Karpas-422 (cell line): Measurements from ENCODE around the gene STK38L. TPM values are rescaled to one million over a fixed set of nuclear protein-coding genes. Genes with fewer than 3 reads are reported as not detected.

Experiments used
- DNase-seq: peaks from one replicate; pipeline ENCODE4 v3.0.0-alpha.2; 2015
- H2AFZ ChIP-seq: fragments of 200-600 bp; sonication (generic); 2 replicates; pipeline ENCODE4 v1.6.1; 2014; ENCODE audit warnings: antibody characterized with exemption, low read length, mixed read lengths
- H3K27ac ChIP-seq: fragments of 200-600 bp; sonication (generic); 2 replicates; pipeline ENCODE4 v1.5.1; 2014; ENCODE audit warnings: mild to moderate bottlenecking, low read length, moderate library complexity
- H3K27me3 ChIP-seq: fragments of 200-600 bp; sonication (generic); 2 replicates; pipeline ENCODE4 v1.6.1; 2014; ENCODE audit warnings: low read length, mixed read lengths
- H3K36me3 ChIP-seq: fragments of 200-600 bp; sonication (generic); 2 replicates; pipeline ENCODE4 v1.6.1; 2014; ENCODE audit warnings: low read length, mixed read lengths; ENCODE audit not compliant: insufficient read depth
- H3K4me1 ChIP-seq: fragments of 200-600 bp; sonication (generic); 2 replicates; pipeline ENCODE4 v1.6.1; 2014; ENCODE audit warnings: mild to moderate bottlenecking, low read length, mixed read lengths
- H3K4me2 ChIP-seq: fragments of 200-600 bp; sonication (generic); 2 replicates; pipeline ENCODE4 v1.6.1; 2014; ENCODE audit warnings: low read length, low read depth, mild to moderate bottlenecking; ENCODE audit not compliant: poor library complexity, severe bottlenecking
- H3K4me3 ChIP-seq: fragments of 200-600 bp; sonication (generic); 2 replicates; pipeline ENCODE4 v1.5.1; 2014; ENCODE audit warnings: mild to moderate bottlenecking, antibody characterized with exemption, low read length, mixed read lengths
- H3K79me2 ChIP-seq: fragments of 200-600 bp; sonication (generic); 2 replicates; pipeline ENCODE4 v1.6.1; 2014; ENCODE audit warnings: mild to moderate bottlenecking, low read length, mixed read lengths
- H3K9ac ChIP-seq: fragments of 200-600 bp; sonication (generic); 2 replicates; pipeline ENCODE4 v1.6.0; 2014; ENCODE audit warnings: low read length
- H3K9me2 ChIP-seq: fragments of 200-600 bp; sonication (generic), shearing (Covaris generic); replicated peaks from 2 replicates; pipeline ENCODE4 v1.6.0; 2014; ENCODE audit warnings: mild to moderate bottlenecking, low read length, moderate library complexity; ENCODE audit not compliant: insufficient read depth
- H3K9me3 ChIP-seq: fragments of 300-700, 200-600 bp; sonication (generic); 2 replicates; pipeline ENCODE4 v1.6.1; 2014; ENCODE audit warnings: low read length, mixed read lengths
- H4K20me1 ChIP-seq: fragments of 200-600 bp; sonication (generic); 2 replicates; pipeline ENCODE4 v1.6.1; 2014; ENCODE audit warnings: mild to moderate bottlenecking, antibody characterized with exemption, low read length, low read depth; ENCODE audit not compliant: insufficient read depth
- total RNA-seq: library from RNA; depleted of rRNA; stranded (reverse); fragments of >200 nt; shearing (Covaris generic); gene quantifications from 2 replicates; pipeline ENCODE4 v1.2.3, GENCODE V29; 2014; ENCODE audit warnings: low replicate concordance; rRNA removed

STK38L gene
- total RNA-seq, 1 experiment from 2014 or later: 5.1 TPM

DNA sequence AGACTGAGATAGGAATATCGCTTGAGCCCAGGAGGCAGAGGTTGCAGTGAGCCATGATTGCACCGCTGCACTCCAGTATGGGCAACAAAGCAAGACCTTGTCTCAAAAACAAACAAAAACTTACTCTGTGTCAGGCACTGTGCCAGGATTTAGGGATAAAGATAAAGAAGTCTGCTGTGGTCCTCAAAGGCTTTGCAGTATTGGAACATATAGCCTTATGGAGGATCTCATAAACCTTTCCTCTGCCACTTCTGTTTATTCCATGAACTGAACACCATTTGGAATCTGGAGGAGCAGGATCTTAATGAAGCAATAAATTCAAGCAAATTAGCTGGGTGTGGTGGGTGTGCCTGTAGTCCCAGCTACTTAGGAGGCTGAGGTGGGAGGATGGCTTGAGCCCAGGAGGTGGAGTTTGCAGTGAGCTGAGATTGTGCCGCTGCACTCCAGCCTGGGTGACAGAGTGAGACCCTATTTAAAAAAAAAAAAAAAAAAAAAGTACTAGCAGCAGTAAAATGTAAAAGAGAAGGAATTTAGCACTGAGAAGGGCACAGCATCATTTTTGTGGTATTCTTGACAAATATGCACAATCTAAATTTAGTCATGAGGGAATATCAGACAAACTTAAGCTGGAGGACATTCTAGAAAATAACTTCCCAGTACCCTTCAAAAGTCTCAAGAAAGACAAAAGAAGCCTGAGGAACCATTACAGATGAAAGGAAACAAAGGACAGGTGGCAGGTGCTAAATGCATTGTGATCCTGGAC, 115.7 kb downstream of the STK38L start:
- Histone ChIP-seq H3K4me3 (no peak overlapping the region), H3K27ac (no peak overlapping the region), H3K4me1 (no peaks in the 10 kb centered on the region), H3K27me3 (no peaks in the 10 kb centered on the region), H3K4me2 (no peak overlapping the region), H3K9me3 (no peaks in the 10 kb centered on the region), H3K9ac (no peak overlapping the region), H4K20me1 (no peaks in the 10 kb centered on the region), H3K36me3 (no peaks in the 10 kb centered on the region), H3K79me2 (no peaks in the 10 kb centered on the region), H2AFZ (no peak overlapping the region), H3K9me2 (no peaks in the 10 kb centered on the region)
- no peak for DNase-seq

DNA sequence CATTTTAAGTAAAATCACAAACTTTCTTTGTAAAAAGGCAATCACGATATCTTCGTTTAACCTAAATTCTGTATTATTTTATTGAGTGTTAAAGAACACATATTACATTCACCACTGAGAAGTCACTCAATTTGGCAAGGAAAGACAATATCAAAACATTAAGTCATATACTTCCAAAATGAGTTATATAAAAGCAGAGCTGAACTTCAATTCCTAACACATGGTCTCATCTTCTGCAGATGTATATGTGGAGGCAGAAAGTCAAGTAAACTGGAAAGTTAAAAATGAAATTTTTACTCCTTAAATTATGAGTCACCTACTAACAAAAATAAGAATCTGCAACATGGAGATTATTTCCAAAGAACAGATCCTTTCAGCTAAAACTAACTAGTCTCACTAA, 117.3 kb downstream of the STK38L start:
- no peak overlapping the region for H3K4me2 ChIP-seq
- H3K9me3 ChIP-seq: no peaks in the 10 kb centered on the region
- no peak overlapping the region for H2AFZ ChIP-seq
- H3K36me3 ChIP-seq: no peaks in the 10 kb centered on the region
- H3K27me3 ChIP-seq: no peaks in the 10 kb centered on the region
- H3K4me1 ChIP-seq: no peaks in the 10 kb centered on the region
- no peaks in the 10 kb centered on the region for H3K9me2 ChIP-seq
- no peaks in the 10 kb centered on the region for H3K79me2 ChIP-seq
- no peak for DNase-seq
- no peaks in the 10 kb centered on the region for H4K20me1 ChIP-seq
- H3K27ac ChIP-seq: no peak overlapping the region
- H3K4me3 ChIP-seq: no peak overlapping the region
- no peak overlapping the region for H3K9ac ChIP-seq

DNA sequence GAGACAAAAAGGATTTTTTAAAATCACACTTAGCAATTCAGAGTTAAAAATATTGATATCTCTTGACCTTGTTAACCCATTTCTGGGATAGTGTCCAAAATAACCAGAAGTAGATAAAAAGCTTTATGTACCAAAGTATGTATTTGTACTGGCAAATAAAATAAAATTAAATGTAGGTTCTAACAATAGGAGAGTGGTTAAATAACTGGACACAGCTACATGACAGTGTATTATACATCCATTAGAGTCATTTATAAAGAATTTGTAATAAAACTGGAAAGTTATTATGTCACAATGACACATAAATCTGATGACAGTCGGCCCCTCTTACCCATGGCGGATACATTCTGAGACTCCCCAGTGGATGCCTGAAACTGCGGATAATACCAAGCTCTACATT, 122.5 kb downstream of the STK38L start:
- no peak overlapping the region for H3K4me2 ChIP-seq

DNA sequence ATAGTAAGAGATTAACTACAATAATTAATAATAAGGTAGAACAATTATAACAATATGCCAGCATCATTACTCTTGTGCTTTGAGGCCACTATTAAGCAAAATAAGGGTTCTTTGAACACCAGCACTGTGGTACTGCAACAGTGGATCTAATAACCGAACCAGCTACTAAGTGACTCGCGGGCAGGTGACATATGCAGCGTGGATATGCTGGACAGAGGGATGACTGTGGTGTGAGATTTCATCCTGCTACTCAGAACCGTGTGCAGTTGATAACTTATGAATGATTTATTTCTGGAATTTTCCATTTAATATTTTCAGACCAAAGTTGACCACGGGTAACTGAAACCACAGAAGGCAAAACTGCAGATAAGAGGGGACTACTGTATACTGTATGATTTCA, 123.0 kb downstream of the STK38L start:
- Histone ChIP-seq H3K79me2 (no peaks in the 10 kb centered on the region), H4K20me1 (no peaks in the 10 kb centered on the region), H3K27ac (no peak overlapping the region), H3K4me2 (no peak overlapping the region), H3K9ac (no peak overlapping the region), H3K27me3 (no peaks in the 10 kb centered on the region), H3K9me3 (no peaks in the 10 kb centered on the region), H3K4me1 (no peaks in the 10 kb centered on the region), H3K4me3 (no peak overlapping the region), H2AFZ (no peak overlapping the region), H3K9me2 (no peaks in the 10 kb centered on the region), H3K36me3 (no peaks in the 10 kb centered on the region)
- DNase-seq: no peak

More for the DNA sequence above, 122.5 kb downstream of the STK38L start:
- no peak for DNase-seq
- Histone ChIP-seq H3K27me3 (no peaks in the 10 kb centered on the region), H2AFZ (no peak overlapping the region), H3K79me2 (no peaks in the 10 kb centered on the region), H3K9me2 (no peaks in the 10 kb centered on the region), H3K27ac (no peak overlapping the region), H3K4me3 (no peak overlapping the region), H3K9ac (no peak overlapping the region), H3K36me3 (no peaks in the 10 kb centered on the region), H4K20me1 (no peaks in the 10 kb centered on the region), H3K4me1 (no peaks in the 10 kb centered on the region), H3K9me3 (no peaks in the 10 kb centered on the region)

Other genes with a start within 250 kb of the STK38L start
- gene TM7SF3, start 229.9 kb upstream of the STK38L start, total RNA-seq: 47.7 and 59.0 TPM in 2 replicates
- 7.5 and 45.1 TPM in 2 replicates for gene MED21, start 221.7 kb upstream of the STK38L start, total RNA-seq
- gene C12orf71, start 161.7 kb upstream of the STK38L start, total RNA-seq: not detected in 2 replicates
- gene BMAL2, start 88.5 kb downstream of the STK38L start, total RNA-seq: not detected in 2 replicates
- not detected in 2 replicates for gene SMCO2, start 202.4 kb downstream of the STK38L start, total RNA-seq